Left renal pelvis (tissue), 4 donors: Measurements from ENCODE around the gene KCNIP3. TPM values are rescaled to one million over a fixed set of nuclear protein-coding genes. Genes with fewer than 3 reads are reported as not detected.
"Not testable (repeated sequence)": the region's sequence is repeated elsewhere in the genome, so short reads cannot be mapped to it uniquely, and the experiment has no call there.

Source experiments
- DNase-seq, 4 donors: peaks; one replicate each; pipeline ENCODE4 v3.0.0-alpha.2; 2013; ENCODE audit warnings: low read depth in 4 of 4, low spot score in 3 of 4
- polyA plus RNA-seq, 4 donors: library from polyadenylated mRNA; unstranded; fragments of 120-200 nt; gene quantifications; one replicate each; pipeline ENCODE4 v1.2.1, GENCODE V29; 2013; ENCODE audit not compliant: insufficient read length in 4 of 4

Gene KCNIP3
- polyA plus RNA-seq, 4 donors, result 8.7 to 18.9 (median 11.4) TPM

DNA sequence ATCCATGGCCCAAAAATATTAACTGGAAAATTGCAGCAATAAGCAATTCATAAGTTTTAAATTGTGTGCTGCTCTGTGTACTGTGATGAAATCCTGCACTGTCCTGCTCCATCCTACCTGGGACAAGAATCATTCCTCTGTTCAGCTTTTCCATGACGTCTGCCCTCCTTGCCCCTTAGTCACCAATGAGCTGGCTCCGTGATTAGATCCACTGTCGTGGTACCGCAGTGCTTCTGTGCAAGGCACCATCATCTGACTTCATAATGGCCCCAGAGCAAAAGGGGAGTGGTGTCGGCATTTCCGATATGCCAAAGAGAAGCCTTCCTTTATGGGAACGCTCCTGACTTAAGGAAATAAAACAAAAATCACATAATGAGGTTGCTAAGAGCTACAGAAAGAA is 101.9 kb downstream of the KCNIP3 start:
- DNase-seq, result no peak

DNA sequence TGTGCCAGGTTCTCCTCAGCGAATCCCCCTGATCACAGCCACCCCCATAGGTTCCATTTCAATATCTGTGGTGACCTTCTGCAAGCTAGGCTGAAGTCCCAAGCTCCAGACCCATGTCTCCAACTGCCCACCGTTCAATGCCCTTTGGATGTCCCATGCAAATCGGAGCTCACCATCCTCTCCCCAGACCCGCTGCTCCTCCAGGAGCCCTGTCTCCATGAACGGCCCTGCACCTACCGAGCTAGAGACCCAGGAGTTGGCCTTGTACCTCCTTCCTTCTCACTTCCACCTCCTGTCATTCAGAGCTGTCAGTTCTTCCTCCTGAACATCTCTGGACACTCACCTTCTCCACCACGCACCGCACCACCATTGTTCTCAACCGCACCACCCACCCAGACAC is 104.3 kb downstream of the KCNIP3 start:
- no peak for DNase-seq

DNA sequence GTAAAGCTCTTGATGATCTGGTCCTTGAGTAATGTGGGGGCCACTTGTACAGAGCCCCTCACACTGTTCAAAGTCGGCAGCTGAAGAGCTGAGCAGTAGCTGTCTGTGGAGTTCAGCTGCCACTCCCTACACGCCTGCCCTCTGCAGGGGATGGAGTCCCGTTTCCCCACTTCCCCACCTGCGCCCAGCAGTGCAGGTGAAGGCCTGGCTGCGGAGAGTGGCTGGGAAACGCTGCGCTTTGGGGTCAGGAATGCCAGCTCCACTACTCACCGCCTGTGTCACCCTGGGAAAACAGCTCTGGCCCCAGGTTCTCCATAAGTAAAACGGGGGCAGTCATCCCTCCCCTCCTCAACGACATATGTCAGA is 104.8 kb downstream of the KCNIP3 start:
- not testable (repeated sequence) for DNase-seq

DNA sequence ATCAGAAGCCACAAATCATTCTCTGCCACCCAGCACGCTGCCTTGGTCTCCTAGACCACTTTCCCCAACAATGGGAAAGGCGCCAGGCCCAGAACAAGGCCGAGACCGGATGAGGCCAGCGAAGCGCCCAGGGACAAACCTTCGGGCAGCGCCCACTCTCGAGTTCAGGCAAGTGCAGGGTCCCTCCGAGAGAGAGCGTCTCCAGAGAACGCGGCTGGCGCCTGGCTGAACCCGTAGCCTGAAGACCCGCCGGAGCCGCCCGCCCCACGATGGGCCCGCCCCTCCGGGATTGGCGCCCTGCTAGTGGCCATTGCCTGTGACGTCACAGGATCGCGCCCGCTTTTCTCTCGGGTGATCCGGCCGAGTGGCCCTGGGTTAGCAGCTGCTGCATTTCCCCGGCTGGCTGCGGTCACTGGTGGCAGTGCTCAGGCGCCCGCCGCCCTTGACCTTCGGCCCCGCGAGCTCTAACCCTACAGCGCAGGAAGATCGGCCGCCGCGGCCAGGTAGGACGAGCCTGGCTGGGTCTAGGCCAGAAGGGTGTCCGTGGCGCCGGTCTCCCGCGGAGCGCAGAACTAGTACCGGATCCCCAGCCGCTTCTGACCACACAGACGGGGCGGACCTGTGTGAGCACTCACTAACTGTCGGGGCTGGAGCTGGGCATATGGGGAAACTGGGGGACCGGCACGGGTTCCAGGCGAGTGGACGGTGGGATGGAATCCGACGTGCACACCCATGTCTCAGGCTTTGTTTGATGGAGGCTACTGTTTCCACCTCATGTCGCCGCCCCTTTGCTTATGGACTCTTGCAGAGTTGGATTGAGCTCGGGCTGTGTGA is 105.4 kb downstream of the KCNIP3 start, which contains the start of gene FAHD2A:
Gene FAHD2A, plus strand, starts transcription at position 339 of the 834 bp plus-strand sequence. CDS start 2,851 bp downstream, outside the sequence.
- peak; percentile 81 to 91 (median 85) for DNase-seq

DNA sequence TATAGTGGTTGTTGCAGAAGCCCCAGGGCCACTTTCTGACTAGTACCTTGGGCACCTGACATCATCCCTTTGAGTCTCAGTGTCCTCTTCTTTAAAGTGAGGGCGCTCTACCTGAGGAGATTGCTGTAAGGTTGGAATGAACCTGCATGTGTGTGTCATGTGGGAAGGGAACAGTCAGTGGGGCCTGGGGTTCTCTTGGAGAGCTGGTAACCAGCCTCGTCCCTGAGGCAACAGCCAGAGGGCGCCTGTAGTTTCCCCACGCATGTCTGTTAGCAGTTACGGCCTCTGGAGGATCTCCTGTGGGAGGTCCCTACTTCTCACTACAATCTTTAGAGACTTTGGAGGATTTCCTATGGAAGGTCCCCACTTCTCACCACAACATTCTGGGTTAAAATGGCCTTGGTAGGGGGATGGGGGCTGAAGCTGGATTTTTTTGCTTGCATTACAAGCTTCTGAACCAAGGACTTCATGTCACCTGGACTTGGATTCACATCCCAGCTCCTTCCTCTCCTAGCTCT is 106.1 kb downstream of the KCNIP3 start:
- DNase-seq, result not testable (repeated sequence)

DNA sequence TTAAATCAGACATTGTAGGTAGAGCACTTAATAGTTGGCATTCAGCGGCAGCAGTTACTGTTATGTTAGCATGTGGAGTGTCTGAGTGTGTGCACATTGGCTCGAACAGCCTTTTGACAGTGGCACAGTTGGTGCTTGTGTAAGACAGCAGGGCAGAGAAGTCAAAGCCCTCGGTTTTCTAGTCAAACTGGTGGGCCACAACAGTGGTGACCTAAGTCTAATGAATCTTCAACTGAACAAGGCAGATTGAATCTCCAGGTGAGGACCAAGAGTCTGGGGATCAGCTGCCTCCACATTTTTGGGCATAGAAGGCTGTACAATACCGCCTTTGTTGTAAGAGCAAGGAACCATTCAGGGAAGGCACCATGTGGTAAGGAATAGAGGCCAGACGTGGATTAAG is 106.7 kb downstream of the KCNIP3 start:
- not testable (repeated sequence) for DNase-seq

DNA sequence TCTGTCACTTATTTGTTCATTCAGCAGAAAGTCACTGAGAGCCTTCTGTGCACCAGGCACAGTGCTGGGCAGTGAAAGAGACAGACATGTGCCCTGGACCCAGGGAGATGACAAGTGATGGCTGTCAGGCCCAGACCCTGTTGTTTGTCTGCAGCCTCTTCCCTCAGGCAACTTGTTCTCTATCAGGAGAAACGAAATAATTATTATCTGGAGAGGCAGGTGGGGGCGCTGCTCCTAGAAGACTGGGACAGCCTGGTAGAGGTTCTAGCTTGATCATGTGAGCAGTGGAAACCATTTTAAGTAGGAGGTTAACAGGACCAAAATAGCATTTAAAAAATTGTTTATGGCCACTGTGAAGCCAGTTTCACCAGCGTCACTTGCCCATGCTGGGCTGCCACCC is 107.5 kb downstream of the KCNIP3 start:
- not testable (repeated sequence) for DNase-seq

DNA sequence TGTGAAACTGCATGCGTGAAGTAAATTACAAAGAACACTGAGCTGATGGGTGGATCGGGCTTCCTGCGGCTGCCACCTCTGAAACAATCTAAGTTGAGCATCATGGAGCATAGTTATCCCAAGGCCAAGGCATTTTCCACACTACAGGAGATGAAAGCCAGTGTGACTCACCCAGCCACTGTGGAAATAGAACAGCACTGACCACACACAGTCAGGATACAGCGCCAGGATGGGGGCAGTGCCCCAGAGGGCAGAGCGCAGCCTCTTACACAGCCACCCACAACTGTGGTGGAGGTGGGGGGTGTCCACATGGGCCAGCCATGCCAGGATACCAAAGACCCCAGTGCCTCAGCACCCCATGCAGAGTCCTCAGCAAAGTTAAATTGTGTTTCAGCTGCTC is 114.1 kb downstream of the KCNIP3 start:
- not testable (repeated sequence) for DNase-seq

DNA sequence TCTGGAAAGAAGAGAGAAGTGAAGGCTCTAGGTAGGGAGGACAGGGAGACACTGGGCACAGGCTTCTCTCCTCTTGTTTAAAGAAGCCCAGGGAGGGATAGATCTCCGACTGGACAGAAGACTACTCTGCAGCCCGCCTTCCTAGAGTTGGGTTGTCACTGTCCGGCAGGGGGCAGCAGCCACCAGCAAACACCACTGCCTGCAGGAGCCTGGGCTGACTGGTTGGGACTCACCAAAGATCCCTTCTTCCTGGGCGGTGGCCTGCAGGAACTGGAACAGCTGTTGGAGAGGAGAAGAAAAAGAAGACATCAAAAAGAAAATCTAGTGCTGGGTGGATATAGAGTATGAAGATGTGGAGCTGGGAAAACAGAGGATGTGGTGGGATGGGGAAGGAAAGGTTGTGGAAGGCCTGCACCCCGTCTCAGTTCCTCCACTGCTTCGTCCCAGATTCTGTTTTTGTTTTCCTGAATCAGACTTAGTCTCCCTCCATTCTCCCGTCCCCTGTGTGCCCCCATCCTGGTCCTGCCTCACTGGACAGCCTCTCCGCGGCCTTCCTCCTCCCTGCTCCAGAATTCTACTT is 117.0 kb downstream of the KCNIP3 start:
- DNase-seq, result peak in 1 of 4 donors; percentile 40

DNA sequence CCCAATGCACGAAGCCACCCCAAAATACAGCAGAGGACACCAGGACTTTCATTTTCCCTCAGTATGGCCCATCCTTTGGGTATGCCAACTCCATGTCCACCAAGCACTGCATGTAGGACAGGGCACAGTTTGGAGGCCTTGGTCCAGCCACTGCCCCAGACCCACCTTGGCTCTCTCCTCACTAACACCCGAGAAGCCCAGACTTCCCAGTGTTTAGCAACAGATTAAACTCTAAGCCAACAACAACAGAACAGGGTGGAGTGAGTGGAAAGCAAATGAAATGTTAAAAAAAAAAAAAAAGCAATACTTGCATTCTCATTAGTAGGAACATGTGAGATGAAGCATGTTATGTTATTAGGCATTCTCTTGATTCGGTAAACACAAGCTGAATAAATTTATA is 118.0 kb downstream of the KCNIP3 start:
- not testable (repeated sequence) for DNase-seq

DNA sequence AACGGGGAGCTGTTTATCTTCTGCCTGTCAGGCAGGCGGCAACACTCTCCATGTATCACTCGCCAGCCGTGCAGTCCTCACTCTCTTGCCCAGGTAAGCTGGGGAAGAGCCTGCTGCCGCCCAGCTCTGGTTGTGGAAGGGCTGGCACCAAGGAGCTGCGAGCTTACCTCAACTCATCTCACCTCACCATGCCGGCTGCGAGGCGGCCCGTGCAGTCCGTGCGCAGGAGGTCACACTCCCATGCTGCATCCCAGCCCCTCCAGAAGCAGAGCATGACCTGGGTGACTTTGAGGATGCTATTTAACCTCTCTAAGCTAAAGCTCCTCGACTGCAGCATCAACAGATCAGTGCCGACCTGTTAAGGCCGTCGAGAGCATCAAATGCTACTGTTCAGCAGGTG is 118.4 kb downstream of the KCNIP3 start:
- DNase-seq, result not testable (repeated sequence)

DNA sequence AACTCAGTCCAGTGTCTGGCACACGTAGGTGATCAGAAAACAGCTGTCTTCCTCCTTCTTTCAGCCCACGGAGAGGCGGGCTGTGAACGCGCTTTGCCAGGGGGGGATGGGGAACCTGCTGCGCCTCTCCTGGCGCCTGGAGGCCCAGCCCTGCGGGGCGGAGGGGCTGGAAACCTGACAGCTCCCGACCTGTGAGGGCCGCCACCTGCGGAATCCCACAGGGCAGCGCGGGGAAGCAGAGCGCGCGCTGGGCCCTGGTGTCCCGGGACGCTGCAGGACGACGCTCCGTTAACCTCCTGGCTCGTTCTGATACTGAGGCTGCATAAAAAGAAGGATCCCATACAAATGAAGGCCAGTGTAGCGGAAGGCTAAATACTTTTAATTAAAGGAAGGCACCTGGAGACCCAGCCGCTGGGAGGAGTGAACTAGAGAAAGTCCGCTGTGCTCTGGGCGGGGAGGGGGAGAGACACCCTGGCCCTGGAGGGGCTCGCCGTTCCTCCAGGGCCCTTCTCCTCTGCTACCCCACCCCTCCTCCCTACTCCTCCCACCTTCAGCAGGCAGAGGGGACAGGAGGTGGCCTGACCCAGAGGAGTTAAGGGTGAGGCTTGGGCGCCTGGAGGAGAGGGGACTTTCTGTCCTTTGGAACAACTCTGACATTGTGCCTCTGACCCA is 130.2 kb downstream of the KCNIP3 start:
- DNase-seq, result not testable (repeated sequence)

DNA sequence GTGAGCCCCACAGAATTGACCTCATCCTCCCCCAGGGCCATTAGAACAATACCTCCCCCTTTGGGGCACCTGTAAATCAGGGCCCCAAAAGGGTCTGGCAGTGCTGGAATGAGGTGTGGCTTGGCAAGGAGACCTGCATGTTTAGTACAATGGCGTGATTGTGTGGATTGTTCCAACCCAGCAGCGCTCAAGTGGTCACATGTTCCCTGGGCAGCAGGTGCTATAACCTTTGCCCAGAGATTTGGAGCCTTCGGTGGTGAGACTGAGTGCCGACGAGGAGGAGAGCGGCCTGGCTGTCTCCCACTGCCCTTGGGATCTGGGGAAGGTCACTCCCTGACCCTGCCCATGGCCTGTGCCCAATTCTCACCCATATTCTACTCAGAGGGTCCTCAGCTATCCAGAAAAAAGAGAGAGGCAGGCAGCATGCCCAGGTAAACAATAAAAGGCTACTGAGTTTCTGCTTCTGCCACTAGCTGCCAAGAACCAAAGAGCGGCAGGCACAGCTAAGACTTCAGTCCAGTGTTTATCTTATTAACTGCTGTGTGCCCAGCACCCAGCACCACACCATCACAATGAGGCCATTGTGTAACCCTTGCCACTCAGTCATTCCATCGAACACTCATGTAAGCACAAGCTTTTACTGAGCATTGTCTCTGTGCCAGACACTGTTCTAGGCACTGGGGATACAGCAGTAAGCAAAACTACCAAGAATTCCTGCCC is 132.8 kb downstream of the KCNIP3 start:
- DNase-seq, result not testable (repeated sequence)

DNA sequence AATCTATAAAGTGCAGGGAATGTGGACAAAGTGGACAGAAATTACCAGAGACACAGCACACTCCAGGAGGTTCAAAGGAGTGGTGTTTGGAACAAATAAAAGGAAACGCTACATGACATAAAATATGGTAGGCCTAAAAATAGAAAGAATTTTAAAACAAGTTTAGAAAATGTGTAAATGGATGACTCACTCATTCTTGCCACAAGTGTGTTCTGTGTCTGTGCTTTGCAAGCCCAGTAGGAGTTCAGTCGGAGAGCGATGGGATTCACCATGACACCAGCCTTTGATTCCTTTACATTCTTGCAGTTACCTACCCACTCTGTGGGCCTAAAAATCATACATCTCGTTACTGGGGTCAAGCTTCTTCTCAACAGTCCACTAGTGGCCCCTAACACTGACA is 136.2 kb downstream of the KCNIP3 start:
- DNase-seq, result not testable (repeated sequence)

DNA sequence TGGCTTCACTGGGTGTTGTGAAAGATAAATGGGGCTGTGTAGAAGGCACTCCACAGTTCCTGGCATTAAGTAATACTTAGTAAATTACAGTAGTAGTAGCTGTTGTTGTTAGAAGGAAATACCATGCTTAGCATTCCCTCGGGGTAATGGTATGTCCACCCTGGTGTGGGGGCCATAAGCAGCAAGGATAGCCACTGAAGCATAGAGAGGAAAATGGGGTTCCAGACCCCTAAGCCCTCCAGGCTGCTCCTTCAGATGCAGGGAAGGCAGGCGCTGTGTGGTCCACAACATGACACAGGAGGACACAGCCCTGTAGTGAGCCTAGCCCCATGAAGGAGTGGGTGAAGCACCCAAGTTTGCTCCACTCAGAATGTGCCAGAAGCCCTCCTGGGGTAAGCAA is 136.8 kb downstream of the KCNIP3 start:
- DNase-seq, result not testable (repeated sequence)

DNA sequence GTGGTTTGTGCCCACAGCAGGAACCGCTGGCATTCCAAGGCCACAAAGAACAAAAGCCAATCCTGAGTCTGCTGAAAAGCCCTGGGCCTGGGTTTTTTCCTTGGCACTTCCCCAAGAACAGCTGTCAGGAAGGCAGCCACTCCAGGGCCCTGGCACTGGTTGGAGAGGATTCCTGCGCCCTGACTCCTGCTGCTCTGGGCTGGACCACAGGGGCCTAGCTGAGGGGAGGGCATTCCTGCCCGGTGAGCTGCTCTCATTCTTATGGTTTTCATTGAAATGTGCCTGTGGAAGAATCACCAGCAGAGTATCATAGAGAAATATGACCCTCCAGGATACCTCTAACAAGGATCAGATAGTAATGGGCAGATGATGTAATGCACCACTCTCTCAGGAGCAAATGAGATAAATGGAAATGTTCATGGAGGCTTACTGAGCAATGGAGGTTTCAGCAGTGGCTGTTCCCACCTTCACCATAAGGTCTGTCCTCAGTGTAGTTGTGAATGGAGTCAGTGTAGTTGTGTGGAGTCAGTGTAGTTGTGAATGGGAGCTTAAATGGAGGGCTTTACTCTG is 137.4 kb downstream of the KCNIP3 start:
- DNase-seq, result not testable (repeated sequence)

DNA sequence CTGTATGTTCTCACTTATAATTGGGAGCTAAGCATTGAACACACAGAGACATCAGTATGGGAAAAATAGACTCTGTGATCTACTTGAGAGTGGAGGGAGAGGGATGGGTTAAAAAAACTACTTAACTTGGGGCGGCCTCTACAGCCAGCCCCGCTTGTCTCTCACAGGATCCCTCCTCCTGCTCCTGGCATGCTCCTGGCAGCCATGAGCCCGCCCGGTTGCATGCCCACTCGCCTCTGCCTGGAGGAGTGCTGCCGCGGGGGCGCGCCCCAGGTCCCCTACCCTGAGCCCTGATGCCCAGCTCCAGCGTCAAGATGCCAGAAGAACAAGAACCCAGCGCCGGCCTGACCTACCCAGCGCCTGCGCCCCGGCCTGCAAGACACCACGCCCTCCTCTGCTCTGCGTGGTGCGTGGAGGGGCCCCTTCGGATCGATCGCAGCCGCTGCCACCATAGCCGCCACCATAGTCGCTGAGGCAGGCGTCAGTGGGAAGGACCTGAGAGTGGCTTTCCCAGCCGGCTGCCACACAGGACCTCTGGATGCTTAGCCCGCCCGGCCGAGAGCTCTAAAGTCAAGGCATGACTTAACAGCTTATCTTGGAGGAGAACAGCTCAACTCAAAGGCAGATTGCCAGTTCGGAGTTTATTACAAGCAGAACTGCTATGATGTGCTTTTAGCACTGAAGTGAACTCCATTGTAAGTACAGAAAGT is 138.2 kb downstream of the KCNIP3 start:
- DNase-seq, result not testable (repeated sequence)
